HCT116 (cell line): ENCODE data around the gene DCAF4L1. TPM values are rescaled to one million over a fixed set of nuclear protein-coding genes. Genes with fewer than 3 reads are reported as not detected.

Experiments
- ATAC-seq: fragments of 200-7000 bp; cut with Tn5 transposase; 2 replicates; pipeline ENCODE4 v1.9.1; 2020; ENCODE audit warnings: mild to moderate bottlenecking, moderate library complexity
- BruUV-seq: library from RNA; stranded (reverse); fragments of 400-500 nt; replicated peaks from 2 replicates; lab custom pipeline; 2021; lab: Mats Ljungman, UMichigan
- CTCF ChIA-PET: fragments of 300-600 bp; sonication (Branson Sonifier 250); formaldehyde crosslinking; loops from one replicate; lab custom pipeline; 2021; ENCODE audit warnings: antibody characterized with exemption; lab: Charles Lee
- POLR2A ChIA-PET: fragments of 300-600, 350-600 bp; sonication (Branson Sonifier 250); formaldehyde crosslinking; loops from one replicate; lab custom pipeline; 2021; ENCODE audit warnings: antibody characterized with exemption; lab: Charles Lee
- RAD21 ChIA-PET, 2 experiments: fragments of 300-600 bp; sonication (Branson Sonifier 250); formaldehyde crosslinking; loops; one replicate each; lab custom pipeline; 2023; ENCODE audit warnings: low total read pairs in 2 of 2; ENCODE audit not compliant: uncharacterized antibody in 2 of 2, unreplicated experiment in 2 of 2, low non-redundant PET in 1 of 2; lab: Charles Lee
- DNase-seq: peaks from one replicate; pipeline ENCODE4 v3.0.0-alpha.2; 2010; ENCODE audit warnings: low read depth, low spot score
- H2AFZ ChIP-seq: fragments of 200-600 bp; shearing (Covaris generic), sonication (generic); 2 replicates; pipeline ENCODE4 v1.6.1; 2017; ENCODE audit warnings: low read depth, mixed run types, mixed read lengths, antibody characterized with exemption, low read length; ENCODE audit not compliant: poor library complexity, severe bottlenecking
- H3K27ac ChIP-seq: 2 replicates; pipeline ENCODE4 v1.5.1; 2012; ENCODE audit warnings: low read depth, low read length
- H3K27me3 ChIP-seq: fragments of 200-600 bp; sonication (generic); 2 replicates; pipeline ENCODE4 v1.6.1; 2016; ENCODE audit warnings: mixed run types, low read length, mixed read lengths; ENCODE audit not compliant: insufficient read depth
- H3K36me3 ChIP-seq, 2 experiments: fragments of 200-500 bp in 1 of 2; fragments of 200-600 bp in 1 of 2; sonication (Bioruptor generic) in 1 of 2; sonication (generic) in 1 of 2; 2 replicates each; pipeline versions ENCODE4 v1.5.1 to v1.6.1; 2014 to 2016; ENCODE audit warnings: low read length in 2 of 2, inconsistent platforms in 1 of 2, mixed read lengths in 1 of 2, mixed run types in 1 of 2; ENCODE audit not compliant: insufficient read depth in 2 of 2, control insufficient read depth in 1 of 2
- H3K4me1 ChIP-seq, 2 experiments: fragments of 200-600 bp in 1 of 2; sonication (generic) in 1 of 2; 2 replicates each; pipeline versions ENCODE4 v1.5.1 to v1.6.1; 2012 to 2017; ENCODE audit warnings: low read length in 2 of 2, inconsistent platforms in 1 of 2, mild to moderate bottlenecking in 1 of 2, mixed read lengths in 1 of 2, mixed run types in 1 of 2, moderate library complexity in 1 of 2; ENCODE audit not compliant: insufficient read depth in 2 of 2, control insufficient read depth in 1 of 2
- H3K4me2 ChIP-seq: fragments of 200-600 bp; sonication (generic); 2 replicates; pipeline ENCODE4 v1.6.1; 2017; ENCODE audit warnings: mixed run types, low read length, mixed read lengths
- H3K4me3 ChIP-seq, 2 experiments: fragments of 200-600 bp in 1 of 2; sonication (generic) in 1 of 2; replicated peaks in 1 of 2; 2 replicates each; pipeline ENCODE4 v1.5.1; 2011 to 2016; ENCODE audit warnings: low read length in 2 of 2, control low read depth in 1 of 2, low read depth in 1 of 2, mild to moderate bottlenecking in 1 of 2, mixed read lengths in 1 of 2, mixed run types in 1 of 2
- H3K79me2 ChIP-seq: fragments of 200-600 bp; sonication (generic); 2 replicates; pipeline ENCODE4 v1.6.1; 2017; ENCODE audit warnings: mild to moderate bottlenecking, mixed run types, low read length, moderate library complexity, mixed read lengths; ENCODE audit not compliant: insufficient read depth
- H3K9ac ChIP-seq: fragments of 200-600 bp; sonication (generic); 2 replicates; pipeline ENCODE4 v1.6.1; 2016; ENCODE audit warnings: low read length, mixed read lengths
- H3K9me2 ChIP-seq: fragments of 200-600 bp; sonication (generic), shearing (Covaris generic); 2 replicates; pipeline ENCODE4 v1.6.1; 2017; ENCODE audit warnings: mixed run types, mild to moderate bottlenecking, moderate library complexity; ENCODE audit not compliant: insufficient read depth
- H3K9me3 ChIP-seq, 2 experiments: fragments of 200-500 bp in 1 of 2; fragments of 200-600 bp in 1 of 2; sonication (Bioruptor generic) in 1 of 2; sonication (generic) in 1 of 2; 2 replicates each; pipeline ENCODE4 v1.6.1; 2014 to 2017; ENCODE audit warnings: low read length in 2 of 2, mixed read lengths in 2 of 2, inconsistent platforms in 1 of 2, low read depth in 1 of 2, mild to moderate bottlenecking in 1 of 2, mixed run types in 1 of 2, moderate library complexity in 1 of 2; ENCODE audit not compliant: control insufficient read depth in 1 of 2, insufficient read depth in 1 of 2
- H4K20me1 ChIP-seq: fragments of 200-600 bp; sonication (generic), shearing (Covaris generic); 2 replicates; pipeline ENCODE4 v1.6.1; 2017; ENCODE audit warnings: mixed run types, mild to moderate bottlenecking, moderate library complexity; ENCODE audit not compliant: insufficient read depth
- CEBPB ChIP-seq: IDR thresholded peaks from 2 replicates; pipeline ENCODE4 v1.6.1; 2012; ENCODE audit warnings: low read depth
- JUND ChIP-seq: IDR thresholded peaks from 2 replicates; pipeline ENCODE4 v1.6.1; 2012
- POLR2A ChIP-seq: IDR thresholded peaks from 2 replicates; pipeline ENCODE4 v1.7.0; 2011; ENCODE audit warnings: borderline replicate concordance; ENCODE audit not compliant: insufficient read depth, insufficient read length; ENCODE audit errors: extremely low read depth
- RAD21 ChIP-seq: IDR thresholded peaks from 2 replicates; pipeline ENCODE4 v1.6.1; 2012; ENCODE audit warnings: low read depth, mild to moderate bottlenecking
- REST ChIP-seq: IDR thresholded peaks from 2 replicates; pipeline ENCODE4 v1.6.1; 2012; ENCODE audit warnings: low read depth
- SP1 ChIP-seq: IDR thresholded peaks from 2 replicates; pipeline ENCODE4 v1.6.1; 2012; ENCODE audit warnings: low read depth
- TCF7L2 ChIP-seq: IDR thresholded peaks from 2 replicates; pipeline ENCODE4 v1.7.0; 2011; ENCODE audit warnings: borderline replicate concordance, inconsistent platforms; ENCODE audit not compliant: insufficient read depth, insufficient read length; ENCODE audit errors: extremely low read depth
- YY1 ChIP-seq: IDR thresholded peaks from 2 replicates; pipeline ENCODE4 v1.6.1; 2011; ENCODE audit warnings: low read length, low read depth, moderate library complexity, mild to moderate bottlenecking; ENCODE audit not compliant: insufficient replicate concordance; ENCODE audit errors: extremely low read depth
- ZBTB33 ChIP-seq: IDR thresholded peaks from 2 replicates; pipeline ENCODE4 v1.6.1; 2011; ENCODE audit warnings: mild to moderate bottlenecking, low read length, moderate library complexity; ENCODE audit not compliant: insufficient replicate concordance; ENCODE audit errors: extremely low read depth
- intact Hi-C: fragments of 100-400 bp; cut with micrococcal nuclease; formaldehyde crosslinking; loops from 2 replicates; pipeline ENCODE4 v1.10.0; 2022
- total RNA-seq: library from RNA; stranded (reverse); gene quantifications from one replicate; pipeline ENCODE4 v1.2.1, GENCODE V29; 2021; ENCODE audit not compliant: unreplicated experiment

Gene DCAF4L1
- total RNA-seq, 1 experiment from 2014 or later = 0.39 TPM

- no peak overlapping the region for H3K9ac ChIP-seq
- no peaks in the 10 kb centered on the region for H3K9me3 ChIP-seq
- no peak for DNase-seq
- TF ChIP-seq SP1 = no peak
- no peak for TF ChIP-seq JUND
- no peak for TF ChIP-seq RAD21
- TF ChIP-seq REST = no peak
- TF ChIP-seq YY1 = no peak
- no peak for TF ChIP-seq TCF7L2
- TF ChIP-seq, all 23 proteins: peak for 0
- no peak for ATAC-seq
- no peaks in the 10 kb centered on the region for H3K4me1 ChIP-seq
- no peaks in the 10 kb centered on the region for H3K27me3 ChIP-seq
- no peak overlapping the region for H3K27ac ChIP-seq
- H4K20me1 ChIP-seq = peaks cover 7% of the 10 kb centered on the region; the same call in 1 of the 2 replicates
- H3K4me2 ChIP-seq = no peak overlapping the region
- H3K36me3 ChIP-seq = peaks cover 24 to 27% of the 10 kb centered on the region in 2 experiments
- H3K79me2 ChIP-seq = peaks cover 92% of the 10 kb centered on the region
- no peak overlapping the region for H2AFZ ChIP-seq
- ChIA-PET CTCF (no interaction called here), RAD21 (no interaction called here), POLR2A (no interaction called here)
- H3K9me2 ChIP-seq = no peaks in the 10 kb centered on the region
- no TSS peak for BruUV-seq
- intact Hi-C loops = no loop called here
- no peak overlapping the region for H3K4me3 ChIP-seq
Observed at GRCh38 chr4:41944089-41944488, 37.5 kb upstream of the DCAF4L1 start.

- H3K9me3 ChIP-seq = no peaks in the 10 kb centered on the region
- CTCF ChIA-PET = no interaction called here
- ATAC-seq = no peak
- H3K9ac ChIP-seq = no peak overlapping the region
- intact Hi-C loops = no loop called here
- no peak for DNase-seq
- no peaks in the 10 kb centered on the region for H3K9me2 ChIP-seq
- H2AFZ ChIP-seq = no peak overlapping the region
- H3K27me3 ChIP-seq = no peaks in the 10 kb centered on the region
- no peaks in the 10 kb centered on the region for H3K4me1 ChIP-seq
- BruUV-seq = no TSS peak
- H3K36me3 ChIP-seq = peaks cover 27 to 31% of the 10 kb centered on the region in 2 experiments
- H4K20me1 ChIP-seq = peaks cover 3% of the 10 kb centered on the region; the same call in 1 of the 2 replicates
- no peak overlapping the region for H3K4me3 ChIP-seq
- peaks cover 76% of the 10 kb centered on the region for H3K79me2 ChIP-seq
- POLR2A ChIA-PET = no interaction called here
- RAD21 ChIA-PET = no interaction called here
- no peak overlapping the region for H3K4me2 ChIP-seq
- H3K27ac ChIP-seq = no peak overlapping the region
- TF ChIP-seq RAD21 = no peak
- TF ChIP-seq JUND = no peak
- no peak for TF ChIP-seq ZBTB33
- TF ChIP-seq YY1 = no peak
- TF ChIP-seq POLR2A = no peak
- TF ChIP-seq SP1 = no peak
- no peak for TF ChIP-seq CEBPB
- TF ChIP-seq REST = no peak
Observed at GRCh38 chr4:41949531-41949930, 32.0 kb upstream of the DCAF4L1 start.
